Measurements from ENCODE around the gene ITPKB. TPM values are rescaled to one million over a fixed set of nuclear protein-coding genes. Genes with fewer than 3 reads are reported as not detected.

ITPKB gene
- total RNA-seq, 1 experiment from 2014 or later, result 4.0 TPM

DNA sequence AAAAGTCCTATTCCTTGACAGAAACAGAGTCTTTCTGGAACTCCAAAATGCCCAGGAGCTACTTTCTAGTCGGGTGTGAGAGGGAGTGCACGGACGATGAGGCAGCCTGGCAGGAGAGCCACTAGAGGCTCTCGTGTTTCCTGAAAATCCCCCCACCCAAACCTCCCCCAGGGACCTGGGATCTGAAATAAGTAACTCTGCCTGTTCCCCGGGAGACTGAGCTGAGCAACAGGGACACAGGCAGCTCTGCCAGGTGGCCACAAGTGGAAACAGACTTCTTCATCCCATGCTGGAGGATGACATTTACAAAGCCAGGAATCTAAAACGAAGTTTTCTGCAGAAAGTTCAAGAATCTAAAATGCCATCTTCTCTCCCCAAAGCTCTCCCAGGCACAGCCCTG is 77.1 kb downstream of the ITPKB start:
- no peaks in the 10 kb centered on the region for H3K36me3 ChIP-seq
- no peaks in the 10 kb centered on the region for H3K27me3 ChIP-seq (replicated peaks)
- DNase-seq (ENCODE audit: low read depth in 1 of 2, low spot score in 2 of 2), result peak in 1 of 2 experiments; percentile 41
- no peaks in the 10 kb centered on the region for H3K9me3 ChIP-seq (replicated peaks)
- H3K4me1 ChIP-seq (replicated peaks), result peaks cover 60% of the 10 kb centered on the region
- no peak overlapping the region for H3K4me3 ChIP-seq
- peak overlapping the region; percentile 89 for H3K27ac ChIP-seq

DNA sequence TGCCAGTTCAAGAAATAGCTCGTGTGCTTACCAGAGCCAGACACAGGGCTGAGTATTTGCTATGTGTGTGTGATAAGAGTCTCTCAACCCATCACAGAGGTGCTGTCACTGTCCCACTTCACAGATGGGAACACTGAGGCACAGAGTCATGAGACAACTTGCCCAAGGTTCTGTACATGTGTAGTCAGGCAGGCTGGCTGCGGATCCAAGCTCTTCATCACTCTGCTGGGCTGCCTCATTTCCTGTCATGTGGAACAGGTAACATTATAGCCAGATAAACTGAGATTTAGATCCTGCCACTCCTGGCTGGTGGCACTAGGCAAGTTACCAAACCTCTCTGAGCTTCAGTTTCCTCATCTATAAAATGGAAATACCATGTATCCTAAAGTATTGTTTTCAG is 77.8 kb downstream of the ITPKB start:
- no peak overlapping the region for H3K27ac ChIP-seq
- H3K4me1 ChIP-seq (replicated peaks), result peaks cover 53% of the 10 kb centered on the region
- no peak for DNase-seq (ENCODE audit: low read depth in 1 of 2, low spot score in 2 of 2)

DNA sequence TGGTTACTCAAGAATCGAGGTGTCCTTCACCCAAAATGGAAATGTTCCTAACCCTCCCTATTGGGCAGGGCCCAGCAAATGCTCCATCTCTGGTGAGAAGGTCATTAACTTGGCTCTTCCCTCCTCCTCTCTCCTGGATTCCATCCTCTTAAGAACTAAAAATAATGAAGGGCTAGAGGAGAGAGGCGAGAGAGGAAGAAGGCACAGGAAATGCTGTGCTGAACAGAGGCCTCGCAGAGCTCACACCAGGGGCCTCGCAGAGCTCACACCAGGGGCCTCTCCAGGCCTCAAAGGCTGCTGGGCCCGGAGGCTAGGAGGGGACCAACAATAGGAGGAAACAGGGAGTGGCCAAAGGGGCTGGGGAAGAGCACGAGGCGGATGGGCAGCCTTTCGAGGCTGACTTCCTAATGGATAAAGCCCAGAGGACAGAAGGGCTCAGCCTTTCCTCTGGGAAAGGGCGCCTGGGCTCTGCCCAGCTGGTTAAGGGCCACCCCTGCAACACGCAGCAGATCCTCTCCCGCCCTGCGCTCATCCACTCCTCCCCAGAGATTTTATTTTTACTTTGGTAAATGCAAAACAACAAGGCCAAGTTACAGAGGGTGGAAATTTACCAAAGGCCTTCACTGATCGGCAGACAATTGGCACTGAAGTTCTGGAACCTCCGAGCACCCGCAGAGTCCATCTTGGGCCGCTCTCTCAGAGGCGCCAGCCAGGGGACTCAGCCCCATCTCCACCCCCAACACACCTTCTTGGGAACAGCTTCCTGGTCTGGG is 78.5 kb downstream of the ITPKB start:
- H3K27me3 ChIP-seq (replicated peaks), result no peaks in the 10 kb centered on the region
- H3K4me1 ChIP-seq (replicated peaks), result peaks cover 49% of the 10 kb centered on the region
- no peak for DNase-seq (ENCODE audit: low read depth in 1 of 2, low spot score in 2 of 2)
- H3K4me3 ChIP-seq, result no peak overlapping the region
- H3K27ac ChIP-seq, result no peak overlapping the region
- no peaks in the 10 kb centered on the region for H3K36me3 ChIP-seq
- H3K9me3 ChIP-seq (replicated peaks), result no peaks in the 10 kb centered on the region

More for the DNA sequence above, 77.8 kb downstream of the ITPKB start:
- Histone ChIP-seq H3K27me3 (replicated peaks) (no peaks in the 10 kb centered on the region), H3K9me3 (replicated peaks) (no peaks in the 10 kb centered on the region), H3K36me3 (no peaks in the 10 kb centered on the region), H3K4me3 (no peak overlapping the region)

GRCh38 chr1:226659641-226660040 is 79.4 kb downstream of the ITPKB start:
- no peaks in the 10 kb centered on the region for H3K9me3 ChIP-seq (replicated peaks)
- no peak for DNase-seq (ENCODE audit: low read depth in 1 of 2, low spot score in 2 of 2)
- H3K4me1 ChIP-seq (replicated peaks), result peaks cover 49% of the 10 kb centered on the region
- H3K4me3 ChIP-seq, result no peak overlapping the region
- H3K36me3 ChIP-seq, result no peaks in the 10 kb centered on the region
- H3K27me3 ChIP-seq (replicated peaks), result no peaks in the 10 kb centered on the region
- H3K27ac ChIP-seq, result no peak overlapping the region

DNA sequence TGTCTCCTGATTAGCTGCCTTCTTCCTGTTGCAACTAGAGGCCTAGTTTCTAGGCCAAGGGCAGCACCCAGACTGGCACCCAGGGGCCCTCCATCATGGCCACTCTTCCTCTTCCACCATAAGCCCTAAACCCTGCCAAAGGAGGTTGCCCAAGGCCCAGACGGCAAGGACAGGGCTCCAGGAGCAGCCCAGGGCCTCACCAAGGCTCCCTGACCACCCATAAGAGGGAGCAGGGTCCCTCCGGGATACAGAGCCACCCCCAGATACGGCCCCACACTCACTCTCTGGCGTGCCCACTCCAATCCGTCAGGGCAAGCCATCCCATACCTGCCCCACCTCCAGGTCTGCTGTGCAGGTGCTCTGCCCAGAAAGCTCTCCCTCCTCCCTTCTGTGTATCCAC is 79.9 kb downstream of the ITPKB start:
- peaks cover 49% of the 10 kb centered on the region for H3K4me1 ChIP-seq (replicated peaks)
- no peak overlapping the region for H3K27ac ChIP-seq
- DNase-seq (ENCODE audit: low read depth in 1 of 2, low spot score in 2 of 2), result no peak
- no peaks in the 10 kb centered on the region for H3K36me3 ChIP-seq
- H3K27me3 ChIP-seq (replicated peaks), result no peaks in the 10 kb centered on the region
- no peak overlapping the region for H3K4me3 ChIP-seq
- no peaks in the 10 kb centered on the region for H3K9me3 ChIP-seq (replicated peaks)

- Histone ChIP-seq H3K27me3 (replicated peaks) (no peaks in the 10 kb centered on the region), H3K36me3 (no peaks in the 10 kb centered on the region), H3K9me3 (replicated peaks) (no peaks in the 10 kb centered on the region), H3K4me3 (no peak overlapping the region), H3K27ac (no peak overlapping the region), H3K4me1 (replicated peaks) (peaks cover 49% of the 10 kb centered on the region)
- DNase-seq (ENCODE audit: low read depth in 1 of 2, low spot score in 2 of 2), result no peak
Observed at GRCh38 chr1:226658546-226659125, 80.4 kb downstream of the ITPKB start.

DNA sequence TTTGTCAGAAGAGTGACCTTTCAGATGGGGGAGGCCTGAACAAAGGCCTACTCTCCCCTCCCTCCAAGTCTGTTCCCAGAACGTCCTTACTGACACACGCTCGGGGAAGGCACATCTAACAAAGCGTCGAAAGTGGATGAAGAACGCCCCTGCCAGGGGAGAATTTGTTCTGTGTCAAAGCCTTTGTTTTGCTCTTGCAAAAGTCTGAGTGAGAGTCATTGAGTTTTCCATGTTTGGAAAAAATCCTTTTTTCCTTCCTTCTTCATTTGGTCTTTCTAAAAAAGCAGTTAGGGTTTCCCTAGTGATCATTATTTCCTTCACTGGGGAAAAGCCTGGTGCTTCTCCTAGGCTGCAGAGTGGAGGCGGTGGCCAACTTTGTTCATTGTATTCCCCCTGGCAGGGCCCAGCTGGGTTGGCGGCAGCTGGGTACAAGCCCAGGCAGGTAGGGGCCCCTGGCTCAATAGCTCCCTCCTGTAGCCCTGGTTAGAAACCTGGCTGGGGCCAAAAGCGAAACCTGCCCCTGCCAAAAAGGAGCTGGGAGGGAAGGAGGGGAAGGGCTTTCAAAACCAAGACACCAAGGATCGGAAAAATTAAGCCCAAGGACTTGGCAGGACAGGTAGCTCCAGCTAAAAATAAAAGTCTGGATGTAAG is 81.1 kb downstream of the ITPKB start:
- H3K4me1 ChIP-seq (replicated peaks), result peaks cover 49% of the 10 kb centered on the region
- H3K36me3 ChIP-seq, result no peaks in the 10 kb centered on the region
- no peak for DNase-seq (ENCODE audit: low read depth in 1 of 2, low spot score in 2 of 2)
- H3K4me3 ChIP-seq, result no peak overlapping the region
- H3K27ac ChIP-seq, result no peak overlapping the region
- H3K9me3 ChIP-seq (replicated peaks), result no peaks in the 10 kb centered on the region
- H3K27me3 ChIP-seq (replicated peaks), result no peaks in the 10 kb centered on the region

DNA sequence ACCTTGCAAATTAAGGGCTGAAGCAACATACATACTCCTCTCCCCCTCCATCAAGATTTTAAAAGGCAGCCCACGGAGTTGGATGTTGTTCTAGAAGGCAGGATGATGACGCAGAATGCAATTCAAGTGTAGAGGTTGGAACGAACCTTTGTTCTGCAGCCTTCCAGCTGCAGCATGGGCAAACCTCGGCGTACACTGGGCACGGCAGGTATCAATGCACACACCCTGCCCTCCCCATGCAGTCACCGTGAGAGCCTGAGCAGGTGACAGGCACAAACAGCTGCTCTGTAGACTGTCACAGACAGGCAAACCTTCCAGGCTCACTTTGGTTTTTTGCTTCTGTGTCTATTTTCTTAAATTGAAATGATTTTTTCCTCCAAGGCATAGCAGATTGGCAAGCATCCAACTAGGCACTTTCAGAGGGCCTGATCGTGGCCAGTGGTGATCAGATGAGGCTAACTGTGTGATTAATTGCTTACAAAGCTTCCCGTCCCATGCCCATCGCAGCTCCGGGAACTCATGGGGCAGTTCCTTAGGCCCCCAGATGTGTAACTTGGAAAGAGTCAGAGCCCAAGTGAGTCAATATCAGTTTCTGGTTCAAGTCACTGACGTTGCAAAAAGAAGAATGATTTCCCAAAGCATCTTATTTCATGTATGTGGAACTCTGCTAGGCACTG is 82.3 kb downstream of the ITPKB start:
- no peaks in the 10 kb centered on the region for H3K27me3 ChIP-seq (replicated peaks)
- no peak overlapping the region for H3K27ac ChIP-seq
- no peak for DNase-seq (ENCODE audit: low read depth in 1 of 2, low spot score in 2 of 2)
- H3K9me3 ChIP-seq (replicated peaks), result no peaks in the 10 kb centered on the region
- H3K4me3 ChIP-seq, result no peak overlapping the region
- no peaks in the 10 kb centered on the region for H3K36me3 ChIP-seq
- H3K4me1 ChIP-seq (replicated peaks), result peaks cover 40% of the 10 kb centered on the region

DNA sequence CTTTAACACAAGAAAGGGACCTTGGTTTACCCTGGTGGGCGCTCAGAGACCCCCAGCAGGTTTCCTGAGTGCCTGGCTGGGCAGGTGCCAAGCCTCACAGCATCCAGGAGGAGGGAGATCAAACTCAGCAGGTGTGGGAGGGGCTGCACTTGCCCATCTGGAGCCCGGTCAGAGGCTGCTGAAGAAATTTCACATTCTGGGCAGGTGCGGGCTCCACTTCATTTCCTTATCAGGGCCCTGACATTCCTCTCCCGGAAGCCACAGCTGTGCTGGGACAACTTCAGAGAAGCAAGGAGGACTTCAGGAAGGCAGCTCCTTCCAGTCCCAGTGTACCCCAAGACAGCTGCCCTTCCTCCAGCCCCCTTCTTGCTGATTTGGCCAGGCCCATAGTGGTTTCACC is 82.9 kb downstream of the ITPKB start:
- Histone ChIP-seq H3K27me3 (replicated peaks) (no peaks in the 10 kb centered on the region), H3K27ac (no peak overlapping the region), H3K9me3 (replicated peaks) (no peaks in the 10 kb centered on the region), H3K36me3 (no peaks in the 10 kb centered on the region), H3K4me1 (replicated peaks) (peaks cover 35% of the 10 kb centered on the region), H3K4me3 (no peak overlapping the region)
- no peak for DNase-seq (ENCODE audit: low read depth in 1 of 2, low spot score in 2 of 2)

- Histone ChIP-seq H3K36me3 (no peaks in the 10 kb centered on the region), H3K4me3 (no peak overlapping the region), H3K27me3 (replicated peaks) (no peaks in the 10 kb centered on the region), H3K27ac (peak overlapping the region; percentile 88; the same call in 1 of the 2 replicates), H3K9me3 (replicated peaks) (no peaks in the 10 kb centered on the region), H3K4me1 (replicated peaks) (peaks cover 37% of the 10 kb centered on the region)
- no peak for DNase-seq (ENCODE audit: low read depth in 1 of 2, low spot score in 2 of 2)
Observed at GRCh38 chr1:226655251-226656163, 83.6 kb downstream of the ITPKB start.

DNA sequence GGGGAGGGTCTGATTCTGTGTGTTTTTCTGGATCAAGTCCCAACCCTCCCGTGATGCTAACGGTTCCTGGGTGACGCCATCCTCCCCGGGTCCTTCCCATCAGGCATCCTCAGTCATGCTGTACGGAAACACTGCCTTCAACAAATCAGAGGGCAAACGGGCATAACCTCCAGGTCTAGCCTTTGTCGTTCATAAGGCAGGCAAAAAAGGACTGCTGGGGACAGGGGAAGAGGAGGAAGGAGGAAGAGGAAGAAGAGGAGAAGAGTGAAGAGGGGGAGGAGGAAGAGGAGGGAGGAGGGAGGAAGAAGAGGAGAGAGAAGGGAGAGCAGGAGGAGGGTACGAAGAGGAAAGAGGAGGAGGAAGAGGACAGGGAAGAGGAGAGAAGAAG is 84.4 kb downstream of the ITPKB start:
- Histone ChIP-seq H3K9me3 (replicated peaks) (no peaks in the 10 kb centered on the region), H3K4me3 (no peak overlapping the region), H3K4me1 (replicated peaks) (peaks cover 45% of the 10 kb centered on the region), H3K36me3 (no peaks in the 10 kb centered on the region), H3K27me3 (replicated peaks) (no peaks in the 10 kb centered on the region), H3K27ac (peak overlapping the region; percentile 88)
- no peak for DNase-seq (ENCODE audit: low read depth in 1 of 2, low spot score in 2 of 2)

DNA sequence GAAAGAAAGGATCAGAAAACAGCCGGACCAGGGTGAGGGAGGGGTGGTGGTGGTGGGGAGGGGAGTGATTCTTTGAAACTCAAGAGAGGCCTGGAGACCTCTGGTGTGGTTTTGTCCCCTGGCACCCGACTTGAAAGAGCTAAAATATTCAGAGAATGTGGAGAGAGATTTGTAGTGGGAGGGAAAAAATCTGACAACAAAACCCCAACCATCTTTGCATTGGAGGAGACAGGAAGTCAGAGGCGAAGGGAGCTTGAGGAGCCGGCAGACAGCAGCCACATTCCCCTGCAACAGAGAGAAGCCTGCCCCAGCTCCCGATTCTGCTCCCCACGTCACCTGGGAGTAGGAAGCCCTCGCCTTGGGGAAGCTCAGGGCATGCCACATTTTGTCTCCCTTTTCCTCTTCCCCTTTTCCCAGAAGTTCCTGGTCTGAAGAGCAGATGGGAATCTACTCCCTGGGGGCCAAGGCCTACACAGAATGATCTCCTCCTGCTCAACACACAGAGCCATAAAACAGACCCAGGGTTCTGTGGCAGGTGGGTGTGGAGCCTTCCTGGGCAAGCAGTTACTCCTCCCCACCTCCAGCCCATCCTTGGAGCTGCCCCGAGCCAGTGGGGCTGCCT is 84.9 kb downstream of the ITPKB start:
- Histone ChIP-seq H3K27ac (peak overlapping the region; percentile 88), H3K9me3 (replicated peaks) (no peaks in the 10 kb centered on the region), H3K36me3 (no peaks in the 10 kb centered on the region), H3K27me3 (replicated peaks) (no peaks in the 10 kb centered on the region), H3K4me3 (no peak overlapping the region), H3K4me1 (replicated peaks) (peaks cover 49% of the 10 kb centered on the region)
- peak; percentile 84 to 92 for DNase-seq (ENCODE audit: low read depth in 1 of 2, low spot score in 2 of 2)

Measured in SJSA1 (cell line).